ENCODE data around the gene CRELD2.

The CRELD2 gene

DNA sequence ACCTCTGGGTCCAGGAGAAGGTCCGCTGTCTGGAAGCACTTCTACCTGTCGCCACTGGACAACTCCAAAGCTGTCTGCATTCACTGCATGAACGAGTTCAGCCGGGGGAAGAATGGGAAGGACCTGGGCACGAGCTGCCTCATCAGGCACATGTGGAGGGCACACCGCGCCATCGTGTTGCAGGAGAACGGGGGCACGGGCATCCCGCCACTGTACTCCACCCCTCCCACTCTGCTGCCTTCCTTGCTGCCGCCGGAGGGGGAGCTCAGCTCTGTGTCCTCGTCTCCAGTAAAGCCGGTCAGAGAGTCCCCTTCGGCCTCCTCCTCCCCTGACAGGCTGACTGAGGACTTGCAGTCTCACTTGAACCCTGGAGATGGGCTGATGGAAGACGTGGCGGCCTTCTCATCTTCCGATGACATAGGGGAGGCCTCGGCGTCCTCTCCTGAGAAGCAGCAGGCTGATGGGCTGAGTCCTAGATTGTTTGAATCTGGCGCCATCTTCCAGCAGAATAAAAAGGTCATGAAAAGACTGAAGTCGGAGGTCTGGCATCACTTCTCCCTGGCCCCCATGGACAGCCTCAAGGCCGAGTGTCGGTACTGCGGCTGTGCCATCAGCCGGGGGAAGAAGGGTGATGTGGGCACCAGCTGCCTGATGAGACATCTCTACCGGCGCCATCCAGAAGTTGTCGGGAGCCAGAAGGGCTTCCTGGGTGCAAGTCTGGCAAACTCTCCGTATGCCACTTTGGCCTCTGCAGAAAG, 33.8 kb upstream of the CRELD2 start:
- H3K4me1 ChIP-seq (ENCODE audit: low read length), result peaks cover 16% of the 10 kb centered on the region
- H3K27ac ChIP-seq (ENCODE audit: low read length), result no peak overlapping the region
- TF ChIP-seq EZH2 (optimal IDR thresholded peaks at IDR 0.05; ENCODE audit: low read depth, low read length), result no peak
- no peak for DNase-seq
- H3K9ac ChIP-seq (ENCODE audit: low read length), result no peak overlapping the region
- no peak overlapping the region for H3K4me2 ChIP-seq (ENCODE audit: low read depth, low read length)
- no peak overlapping the region for H2AFZ ChIP-seq (ENCODE audit: low read length)
- H3K27me3 ChIP-seq (replicated peaks; ENCODE audit: insufficient read depth, low read length), result no peaks in the 10 kb centered on the region
- no peaks in the 10 kb centered on the region for H4K20me1 ChIP-seq (ENCODE audit: insufficient read depth, low read length)
- H3K79me2 ChIP-seq (ENCODE audit: low read length), result peaks cover 91% of the 10 kb centered on the region
- H3K4me3 ChIP-seq (ENCODE audit: low read length), result no peak overlapping the region
- H3K9me2 ChIP-seq (replicated peaks; ENCODE audit: insufficient read depth, low read length), result no peaks in the 10 kb centered on the region
- H3F3A ChIP-seq (ENCODE audit: insufficient read depth, low read length), result peaks cover 9% of the 10 kb centered on the region
- H3K9me3 ChIP-seq (replicated peaks; ENCODE audit: insufficient read depth, low read length), result no peaks in the 10 kb centered on the region
- H3K36me3 ChIP-seq (replicated peaks; ENCODE audit: insufficient read depth, low read length), result peaks cover 34% of the 10 kb centered on the region

DNA sequence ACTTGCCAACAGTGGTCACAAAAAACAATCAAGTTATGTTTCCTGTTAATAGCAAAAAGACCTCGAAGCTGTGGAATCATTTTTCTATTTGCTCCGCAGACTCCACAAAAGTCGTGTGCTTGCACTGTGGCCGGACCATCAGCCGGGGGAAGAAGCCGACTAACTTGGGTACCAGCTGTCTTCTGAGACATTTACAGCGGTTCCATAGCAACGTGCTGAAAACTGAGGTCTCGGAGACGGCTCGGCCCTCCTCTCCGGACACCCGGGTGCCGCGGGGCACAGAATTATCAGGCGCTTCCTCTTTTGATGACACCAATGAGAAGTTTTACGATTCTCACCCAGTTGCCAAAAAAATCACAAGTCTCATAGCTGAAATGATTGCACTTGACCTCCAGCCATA, 33.2 kb upstream of the CRELD2 start:
- Histone ChIP-seq H3K79me2 (ENCODE audit: low read length) (peaks cover 86% of the 10 kb centered on the region), H3K27ac (ENCODE audit: low read length) (no peak overlapping the region), H4K20me1 (ENCODE audit: insufficient read depth, low read length) (no peaks in the 10 kb centered on the region), H3K4me3 (ENCODE audit: low read length) (no peak overlapping the region), H3K4me1 (ENCODE audit: low read length) (peaks cover 16% of the 10 kb centered on the region), H3K9me2 (replicated peaks; ENCODE audit: insufficient read depth, low read length) (no peaks in the 10 kb centered on the region), H3K9ac (ENCODE audit: low read length) (no peak overlapping the region), H3K27me3 (replicated peaks; ENCODE audit: insufficient read depth, low read length) (no peaks in the 10 kb centered on the region), H3K9me3 (replicated peaks; ENCODE audit: insufficient read depth, low read length) (no peaks in the 10 kb centered on the region), H3F3A (ENCODE audit: insufficient read depth, low read length) (peaks cover 9% of the 10 kb centered on the region), H3K4me2 (ENCODE audit: low read depth, low read length) (no peak overlapping the region), H2AFZ (ENCODE audit: low read length) (no peak overlapping the region), H3K36me3 (replicated peaks; ENCODE audit: insufficient read depth, low read length) (peaks cover 34% of the 10 kb centered on the region)
- no peak for TF ChIP-seq EZH2 (optimal IDR thresholded peaks at IDR 0.05; ENCODE audit: low read depth, low read length)
- TF ChIP-seq, protein P1, sequence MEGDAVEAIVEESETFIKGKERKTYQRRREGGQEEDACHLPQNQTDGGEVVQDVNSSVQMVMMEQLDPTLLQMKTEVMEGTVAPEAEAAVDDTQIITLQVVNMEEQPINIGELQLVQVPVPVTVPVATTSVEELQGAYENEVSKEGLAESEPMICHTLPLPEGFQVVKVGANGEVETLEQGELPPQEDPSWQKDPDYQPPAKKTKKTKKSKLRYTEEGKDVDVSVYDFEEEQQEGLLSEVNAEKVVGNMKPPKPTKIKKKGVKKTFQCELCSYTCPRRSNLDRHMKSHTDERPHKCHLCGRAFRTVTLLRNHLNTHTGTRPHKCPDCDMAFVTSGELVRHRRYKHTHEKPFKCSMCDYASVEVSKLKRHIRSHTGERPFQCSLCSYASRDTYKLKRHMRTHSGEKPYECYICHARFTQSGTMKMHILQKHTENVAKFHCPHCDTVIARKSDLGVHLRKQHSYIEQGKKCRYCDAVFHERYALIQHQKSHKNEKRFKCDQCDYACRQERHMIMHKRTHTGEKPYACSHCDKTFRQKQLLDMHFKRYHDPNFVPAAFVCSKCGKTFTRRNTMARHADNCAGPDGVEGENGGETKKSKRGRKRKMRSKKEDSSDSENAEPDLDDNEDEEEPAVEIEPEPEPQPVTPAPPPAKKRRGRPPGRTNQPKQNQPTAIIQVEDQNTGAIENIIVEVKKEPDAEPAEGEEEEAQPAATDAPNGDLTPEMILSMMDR (IDR thresholded peaks at IDR 0.05; ENCODE audit: low read length), result no peak
- TF ChIP-seq EZH2phosphoT487 (IDR thresholded peaks at IDR 0.05; ENCODE audit: low read length), result no peak
- DNase-seq, result no peak

DNA sequence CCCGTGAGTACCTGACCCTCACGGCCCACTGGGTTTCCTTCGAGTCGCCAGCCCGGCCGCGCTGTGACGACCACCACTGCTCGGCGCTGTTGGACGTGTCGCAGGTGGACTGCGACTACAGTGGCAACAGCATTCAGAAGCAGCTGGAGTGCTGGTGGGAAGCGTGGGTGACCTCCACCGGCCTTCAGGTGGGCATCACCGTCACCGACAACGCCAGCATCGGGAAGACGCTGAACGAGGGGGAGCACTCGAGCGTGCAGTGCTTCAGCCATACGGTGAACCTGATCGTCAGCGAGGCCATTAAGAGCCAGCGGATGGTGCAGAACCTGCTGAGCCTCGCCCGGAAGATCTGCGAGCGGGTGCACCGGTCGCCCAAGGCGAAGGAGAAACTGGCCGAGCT, 32.6 kb upstream of the CRELD2 start:
- H3K9me3 ChIP-seq (replicated peaks; ENCODE audit: insufficient read depth, low read length), result no peaks in the 10 kb centered on the region
- H3K27me3 ChIP-seq (replicated peaks; ENCODE audit: insufficient read depth, low read length), result no peaks in the 10 kb centered on the region
- H3K4me3 ChIP-seq (ENCODE audit: low read length), result no peak overlapping the region
- no peaks in the 10 kb centered on the region for H4K20me1 ChIP-seq (ENCODE audit: insufficient read depth, low read length)
- peaks cover 6% of the 10 kb centered on the region; the same call in 1 of the 2 replicates for H3F3A ChIP-seq (ENCODE audit: insufficient read depth, low read length)
- no peaks in the 10 kb centered on the region for H3K9me2 ChIP-seq (replicated peaks; ENCODE audit: insufficient read depth, low read length)
- H3K9ac ChIP-seq (ENCODE audit: low read length), result no peak overlapping the region
- peaks cover 80% of the 10 kb centered on the region for H3K79me2 ChIP-seq (ENCODE audit: low read length)
- no peak overlapping the region for H2AFZ ChIP-seq (ENCODE audit: low read length)
- no peak overlapping the region for H3K4me2 ChIP-seq (ENCODE audit: low read depth, low read length)
- H3K4me1 ChIP-seq (ENCODE audit: low read length), result peaks cover 12% of the 10 kb centered on the region
- TF ChIP-seq EZH2phosphoT487 (IDR thresholded peaks at IDR 0.05; ENCODE audit: low read length), result no peak
- TF ChIP-seq EZH2 (optimal IDR thresholded peaks at IDR 0.05; ENCODE audit: low read depth, low read length), result no peak
- peaks cover 34% of the 10 kb centered on the region for H3K36me3 ChIP-seq (replicated peaks; ENCODE audit: insufficient read depth, low read length)
- no peak for DNase-seq
- H3K27ac ChIP-seq (ENCODE audit: low read length), result no peak overlapping the region

DNA sequence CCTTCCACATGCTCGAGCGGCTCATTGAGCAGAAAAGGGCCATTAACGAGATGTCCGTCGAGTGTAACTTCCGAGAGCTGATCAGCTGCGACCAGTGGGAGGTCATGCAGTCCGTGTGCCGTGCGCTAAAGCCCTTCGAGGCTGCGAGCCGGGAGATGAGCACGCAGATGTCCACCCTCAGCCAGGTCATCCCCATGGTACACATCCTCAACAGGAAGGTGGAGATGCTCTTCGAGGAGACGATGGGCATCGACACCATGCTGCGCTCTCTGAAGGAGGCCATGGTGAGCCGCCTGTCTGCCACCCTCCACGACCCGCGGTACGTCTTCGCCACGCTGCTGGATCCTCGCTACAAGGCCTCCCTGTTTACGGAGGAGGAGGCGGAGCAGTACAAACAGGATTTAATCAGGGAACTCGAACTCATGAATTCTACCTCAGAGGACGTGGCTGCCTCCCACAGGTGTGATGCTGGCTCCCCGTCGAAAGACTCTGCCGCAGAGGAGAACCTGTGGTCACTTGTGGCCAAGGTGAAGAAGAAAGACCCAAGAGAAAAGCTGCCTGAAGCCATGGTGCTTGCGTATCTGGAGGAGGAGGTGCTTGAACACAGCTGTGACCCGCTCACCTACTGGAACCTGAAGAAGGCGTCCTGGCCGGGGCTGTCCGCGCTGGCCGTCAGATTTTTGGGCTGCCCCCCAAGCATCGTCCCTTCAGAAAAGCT, 31.9 kb upstream of the CRELD2 start:
- Histone ChIP-seq H3K9me3 (replicated peaks; ENCODE audit: insufficient read depth, low read length) (no peaks in the 10 kb centered on the region), H3K79me2 (ENCODE audit: low read length) (peaks cover 73% of the 10 kb centered on the region), H3K4me1 (ENCODE audit: low read length) (peaks cover 7% of the 10 kb centered on the region), H3K27me3 (replicated peaks; ENCODE audit: insufficient read depth, low read length) (no peaks in the 10 kb centered on the region), H3K27ac (ENCODE audit: low read length) (no peak overlapping the region), H3K9ac (ENCODE audit: low read length) (no peak overlapping the region), H3K36me3 (replicated peaks; ENCODE audit: insufficient read depth, low read length) (peaks cover 34% of the 10 kb centered on the region), H4K20me1 (ENCODE audit: insufficient read depth, low read length) (no peaks in the 10 kb centered on the region), H3K4me3 (ENCODE audit: low read length) (no peak overlapping the region), H3K9me2 (replicated peaks; ENCODE audit: insufficient read depth, low read length) (no peaks in the 10 kb centered on the region), H3F3A (ENCODE audit: insufficient read depth, low read length) (peaks cover 2% of the 10 kb centered on the region; the same call in 1 of the 2 replicates), H3K4me2 (ENCODE audit: low read depth, low read length) (no peak overlapping the region), H2AFZ (ENCODE audit: low read length) (no peak overlapping the region)
- no peak for DNase-seq
- TF ChIP-seq, protein P1 (IDR thresholded peaks at IDR 0.05; ENCODE audit: low read length), result no peak
- TF ChIP-seq EZH2 (optimal IDR thresholded peaks at IDR 0.05; ENCODE audit: low read depth, low read length) (no peak), EZH2phosphoT487 (IDR thresholded peaks at IDR 0.05; ENCODE audit: low read length) (no peak)

Data from MM.1S (cell line).